Stimulated activated CD4-positive, alpha-beta T cell treated with anti-CD3 and anti-CD28 coated beads, Interleukin-1b, Interleukin-23, amount 100 ng/mL, for 48 hours (primary cell): ENCODE data around the gene FLT1.

Experiments
- DNase-seq: peaks from one replicate; pipeline ENCODE4 v3.0.0-alpha.2; 2020

The FLT1 gene

GRCh38 chr13:28424541-28424940 is 70.4 kb downstream of the FLT1 start:
- no peak for DNase-seq

GRCh38 chr13:28423010-28423409 is 71.9 kb downstream of the FLT1 start:
- DNase-seq, result no peak

- DNase-seq, result no peak
Observed at GRCh38 chr13:28421676-28422410, 73.1 kb downstream of the FLT1 start.

GRCh38 chr13:28420704-28421103 is 74.2 kb downstream of the FLT1 start:
- no peak for DNase-seq

GRCh38 chr13:28415994-28416421 is 78.9 kb downstream of the FLT1 start:
- DNase-seq, result no peak

GRCh38 chr13:28413999-28414398 is 80.9 kb downstream of the FLT1 start:
- DNase-seq, result no peak

- no peak for DNase-seq
Observed at GRCh38 chr13:28412981-28413380, 81.9 kb downstream of the FLT1 start.

- DNase-seq, result no peak
Observed at GRCh38 chr13:28411831-28412353, 83.0 kb downstream of the FLT1 start.

GRCh38 chr13:28410096-28410495 is 84.8 kb downstream of the FLT1 start:
- DNase-seq, result no peak

- no peak for DNase-seq
Observed at GRCh38 chr13:28409648-28410047, 85.3 kb downstream of the FLT1 start.

- no peak for DNase-seq
Observed at GRCh38 chr13:28408863-28409262, 86.1 kb downstream of the FLT1 start.

GRCh38 chr13:28408235-28408848 is 86.6 kb downstream of the FLT1 start:
- DNase-seq, result no peak

- DNase-seq, result no peak
Observed at GRCh38 chr13:28406733-28407266, 88.1 kb downstream of the FLT1 start.

- DNase-seq, result no peak
Observed at GRCh38 chr13:28402057-28402381, 92.9 kb downstream of the FLT1 start.

- DNase-seq, result no peak
Observed at GRCh38 chr13:28401303-28402056, 93.4 kb downstream of the FLT1 start.

- DNase-seq, result no peak
Observed at GRCh38 chr13:28396053-28396452, 98.9 kb downstream of the FLT1 start.

GRCh38 chr13:28394422-28394821 is 100.5 kb downstream of the FLT1 start:
- no peak for DNase-seq

GRCh38 chr13:28392896-28393505 is 101.9 kb downstream of the FLT1 start:
- DNase-seq, result no peak

GRCh38 chr13:28392428-28392827 is 102.5 kb downstream of the FLT1 start:
- no peak for DNase-seq

GRCh38 chr13:28387740-28388501 is 107.0 kb downstream of the FLT1 start:
- no peak for DNase-seq

- DNase-seq, result no peak
Observed at GRCh38 chr13:28385362-28385761, 109.6 kb downstream of the FLT1 start.

- DNase-seq, result no peak
Observed at GRCh38 chr13:28384789-28385188, 110.1 kb downstream of the FLT1 start.
